HEK293 (cell line): ENCODE data around the gene RAB21.
A peak's percentile ranks its signal among the peaks of the same experiment; 100 is the strongest.

ENCODE experiments used
- CTCF ChIA-PET: fragments of 350-600 bp; formaldehyde crosslinking; extraction: SDS; loops from one replicate; lab custom pipeline; 2021; ENCODE audit warnings: antibody characterized with exemption; lab: Yijun Ruan, JAX
- POLR2A ChIA-PET: fragments of 300-600 bp; formaldehyde crosslinking; extraction: SDS; loops from one replicate; lab custom pipeline; 2020; ENCODE audit warnings: antibody characterized with exemption, inconsistent platforms; lab: Yijun Ruan, JAX
- H3K27ac ChIP-seq: fragments of 200-500 bp; sonication (Bioruptor generic); 2 replicates; pipeline ENCODE4 v1.5.1; 2014; ENCODE audit warnings: low read depth, low read length, control low read depth, inconsistent platforms; ENCODE audit errors: extremely low read depth
- H3K36me3 ChIP-seq, 2 experiments: fragments of 200-500 bp in 1 of 2; sonication (Bioruptor generic) in 1 of 2; 1 replicate in 1 of 2; 2 replicates in 1 of 2; pipeline ENCODE4 v1.5.1; 2014 to 2017; ENCODE audit warnings: inconsistent platforms in 2 of 2, low read length in 2 of 2; ENCODE audit not compliant: control insufficient read depth in 2 of 2, insufficient read depth in 1 of 2
- H3K4me1 ChIP-seq: fragments of 200-500 bp; sonication (Bioruptor generic); 2 replicates; pipeline ENCODE4 v1.5.1; 2014; ENCODE audit warnings: mild to moderate bottlenecking, low read length, inconsistent platforms; ENCODE audit not compliant: control insufficient read depth, insufficient read depth
- H3K4me3 ChIP-seq: 2 replicates; pipeline ENCODE4 v1.5.1; 2011; ENCODE audit warnings: low read depth, mild to moderate bottlenecking, control low read depth, low read length, moderate library complexity
- H3K9me3 ChIP-seq: fragments of 200-500 bp; sonication (Bioruptor generic); 2 replicates; pipeline ENCODE4 v1.5.1; 2014; ENCODE audit warnings: low read depth, low read length, inconsistent platforms; ENCODE audit not compliant: control insufficient read depth, insufficient read depth
- BCL11A ChIP-seq: fragments of 450-650 bp; formaldehyde crosslinking; IDR thresholded peaks from 2 replicates; pipeline ENCODE4 v1.5.1; 2016; ENCODE audit warnings: low read depth, missing biosample characterization, missing genetic modification characterization
- FEZF1 ChIP-seq: fragments of 450-650 bp; formaldehyde crosslinking; IDR thresholded peaks from 2 replicates; pipeline ENCODE4 v1.5.1; 2016; ENCODE audit warnings: missing biosample characterization, missing genetic modification characterization
- GLI4 ChIP-seq: fragments of 450-650 bp; formaldehyde crosslinking; IDR thresholded peaks from 2 replicates; pipeline ENCODE4 v1.5.1; 2016; ENCODE audit warnings: missing biosample characterization, missing genetic modification characterization
- IKZF3 ChIP-seq: fragments of 450-650 bp; IDR thresholded peaks from 2 replicates; pipeline ENCODE4 v1.5.0; 2018; ENCODE audit warnings: missing biosample characterization, mild to moderate bottlenecking, missing genetic modification characterization, moderate library complexity
- KLF16 ChIP-seq: fragments of 450-650 bp; formaldehyde crosslinking; IDR thresholded peaks from 2 replicates; pipeline ENCODE4 v1.5.1; 2017; ENCODE audit warnings: missing biosample characterization, missing genetic modification characterization
- KLF7 ChIP-seq: fragments of 450-650 bp; formaldehyde crosslinking; IDR thresholded peaks from 2 replicates; pipeline ENCODE4 v1.5.1; 2016; ENCODE audit warnings: missing biosample characterization, missing genetic modification characterization, borderline replicate concordance
- PBX3 ChIP-seq: sonication (generic); formaldehyde crosslinking; IDR thresholded peaks from 2 replicates; pipeline ENCODE4 v1.8.1; 2022; ENCODE audit warnings: mild to moderate bottlenecking, moderate library complexity, missing genetic modification reagents
- REPIN1 ChIP-seq: fragments of 450-650 bp; formaldehyde crosslinking; IDR thresholded peaks from 2 replicates; pipeline ENCODE4 v1.5.1; 2017; ENCODE audit warnings: missing biosample characterization, missing genetic modification characterization, low read depth
- SETDB1 ChIP-seq: IDR thresholded peaks from one replicate; pipeline ENCODE4 v1.6.1; 2017; ENCODE audit warnings: mild to moderate bottlenecking, low read length, moderate library complexity, mixed read lengths; ENCODE audit not compliant: insufficient read length
- YY1 ChIP-seq: fragments of 450-650 bp; formaldehyde crosslinking; IDR thresholded peaks from 2 replicates; pipeline ENCODE4 v1.5.1; 2018; ENCODE audit warnings: missing biosample characterization, missing genetic modification characterization
- YY2 ChIP-seq: fragments of 450-650 bp; formaldehyde crosslinking; IDR thresholded peaks from 2 replicates; pipeline ENCODE4 v1.5.1; 2016; ENCODE audit warnings: missing biosample characterization, missing genetic modification characterization
- ZBTB8A ChIP-seq: fragments of 450-650 bp; formaldehyde crosslinking; IDR thresholded peaks from 2 replicates; pipeline ENCODE4 v1.5.1; 2016; ENCODE audit warnings: missing biosample characterization, missing genetic modification characterization
- ZIC2 ChIP-seq: fragments of 450-650 bp; formaldehyde crosslinking; IDR thresholded peaks from 2 replicates; pipeline ENCODE4 v1.5.1; 2016; ENCODE audit warnings: missing biosample characterization, missing genetic modification characterization
- ZNF121 ChIP-seq: fragments of 450-650 bp; formaldehyde crosslinking; IDR thresholded peaks from 2 replicates; pipeline ENCODE4 v1.5.1; 2016; ENCODE audit warnings: missing biosample characterization, missing genetic modification characterization
- ZNF133 ChIP-seq: fragments of 450-650 bp; formaldehyde crosslinking; IDR thresholded peaks from 2 replicates; pipeline ENCODE4 v1.5.1; 2016; ENCODE audit warnings: missing biosample characterization, missing genetic modification characterization
- ZNF146 ChIP-seq: fragments of 450-650 bp; formaldehyde crosslinking; IDR thresholded peaks from 2 replicates; pipeline ENCODE4 v1.5.1; 2016; ENCODE audit warnings: missing biosample characterization, missing genetic modification characterization
- ZNF2 ChIP-seq: fragments of 450-650 bp; formaldehyde crosslinking; IDR thresholded peaks from 2 replicates; pipeline ENCODE4 v1.5.1; 2016; ENCODE audit warnings: missing biosample characterization, missing genetic modification characterization
- ZNF423 ChIP-seq: fragments of 450-650 bp; formaldehyde crosslinking; IDR thresholded peaks from 2 replicates; pipeline ENCODE4 v1.5.1; 2016; ENCODE audit warnings: missing biosample characterization, missing genetic modification characterization
- ZNF514 ChIP-seq: fragments of 450-650 bp; formaldehyde crosslinking; IDR thresholded peaks from 2 replicates; pipeline ENCODE4 v1.5.1; 2016; ENCODE audit warnings: missing biosample characterization, missing genetic modification characterization
- ZNF548 ChIP-seq: fragments of 450-650 bp; formaldehyde crosslinking; IDR thresholded peaks from 2 replicates; pipeline ENCODE4 v1.5.1; 2016; ENCODE audit warnings: missing biosample characterization, missing genetic modification characterization
- ZNF596 ChIP-seq: fragments of 450-650 bp; IDR thresholded peaks from 2 replicates; pipeline ENCODE4 v1.5.0; 2018; ENCODE audit warnings: missing biosample characterization, mild to moderate bottlenecking, missing genetic modification characterization, moderate library complexity
- ZNF600 ChIP-seq: fragments of 450-650 bp; formaldehyde crosslinking; IDR thresholded peaks from 2 replicates; pipeline ENCODE4 v1.5.1; 2016; ENCODE audit warnings: missing biosample characterization, missing genetic modification characterization
- ZNF660 ChIP-seq: fragments of 450-650 bp; IDR thresholded peaks from 2 replicates; pipeline ENCODE4 v1.5.1; 2018; ENCODE audit warnings: missing biosample characterization, mild to moderate bottlenecking, missing genetic modification characterization
- ZNF747 ChIP-seq: fragments of 450-650 bp; formaldehyde crosslinking; IDR thresholded peaks from 2 replicates; pipeline ENCODE4 v1.5.1; 2016; ENCODE audit warnings: missing biosample characterization, missing genetic modification characterization
- ZNF830 ChIP-seq: fragments of 450-650 bp; IDR thresholded peaks from 2 replicates; pipeline ENCODE4 v1.5.0; 2018; ENCODE audit warnings: missing biosample characterization, missing genetic modification characterization, low read depth, mild to moderate bottlenecking, moderate library complexity
- ZXDB ChIP-seq: fragments of 450-650 bp; formaldehyde crosslinking; IDR thresholded peaks from 2 replicates; pipeline ENCODE4 v1.5.1; 2016; ENCODE audit warnings: missing biosample characterization, missing genetic modification characterization
- TF ChIP-seq, protein P1 (sequence below): fragments of 450-650 bp; formaldehyde crosslinking; conservative IDR thresholded peaks from 2 replicates; pipeline ENCODE4 v1.5.1; 2016; ENCODE audit warnings: low read depth, missing biosample characterization, missing genetic modification characterization

Gene RAB21

DNA sequence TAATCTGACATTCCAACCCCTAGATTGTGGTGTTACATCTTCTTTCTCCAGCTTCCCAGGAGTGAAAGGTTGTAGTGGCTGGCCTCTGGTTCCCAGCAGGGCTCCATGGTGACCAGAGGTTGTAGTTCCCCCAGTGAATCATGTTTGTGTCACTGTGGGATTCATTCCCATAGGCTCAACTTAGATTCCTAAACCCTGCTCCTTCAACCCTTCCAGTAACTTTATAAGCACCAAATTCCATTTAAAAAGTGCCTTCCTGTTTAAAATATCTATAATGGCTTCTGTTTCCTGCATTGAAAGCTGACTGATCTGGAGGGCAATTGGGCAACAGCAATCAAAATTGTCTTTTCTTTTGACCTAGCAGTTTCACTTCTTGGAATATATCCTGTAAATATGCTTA lies 44.4 kb downstream of the RAB21 start:
- no peaks in the 10 kb centered on the region for H3K4me1 ChIP-seq
- H3K27ac ChIP-seq: no peak overlapping the region
- no peak for TF ChIP-seq IKZF3 (tag by site-specific recombination)
- no peak for TF ChIP-seq PBX3 (CRISPR knock-in tag)
- TF ChIP-seq ZNF121 (tag by site-specific recombination): no peak
- no peak for TF ChIP-seq ZBTB8A (tag by site-specific recombination)
- no peak for TF ChIP-seq ZNF747 (tag by site-specific recombination)
- no peak for TF ChIP-seq ZNF600
- TF ChIP-seq ZNF514 (tag by site-specific recombination): no peak
- TF ChIP-seq REPIN1 (tag by site-specific recombination): no peak
- TF ChIP-seq KLF16 (tag by site-specific recombination): no peak
- no peak for TF ChIP-seq FEZF1 (tag by site-specific recombination)
- no peak for TF ChIP-seq ZNF660 (tag by site-specific recombination)
- TF ChIP-seq YY2 (tag by site-specific recombination): no peak
- TF ChIP-seq SETDB1: no peak
- no peak for TF ChIP-seq ZIC2 (tag by site-specific recombination)
- TF ChIP-seq ZNF830: no peak
- TF ChIP-seq ZNF2: no peak
- ChIA-PET CTCF (interaction anchor here (0.7 to 1.3 kb wide), 3 partner anchors 19 to 49 kb away, joined by 3 to 5 read pairs (median 4); no protein-coding TSS in a partner anchor), POLR2A (no interaction called here)
- H3K9me3 ChIP-seq: no peaks in the 10 kb centered on the region
- no peaks in the 10 kb centered on the region for H3K36me3 ChIP-seq
- no peak overlapping the region for H3K4me3 ChIP-seq

DNA sequence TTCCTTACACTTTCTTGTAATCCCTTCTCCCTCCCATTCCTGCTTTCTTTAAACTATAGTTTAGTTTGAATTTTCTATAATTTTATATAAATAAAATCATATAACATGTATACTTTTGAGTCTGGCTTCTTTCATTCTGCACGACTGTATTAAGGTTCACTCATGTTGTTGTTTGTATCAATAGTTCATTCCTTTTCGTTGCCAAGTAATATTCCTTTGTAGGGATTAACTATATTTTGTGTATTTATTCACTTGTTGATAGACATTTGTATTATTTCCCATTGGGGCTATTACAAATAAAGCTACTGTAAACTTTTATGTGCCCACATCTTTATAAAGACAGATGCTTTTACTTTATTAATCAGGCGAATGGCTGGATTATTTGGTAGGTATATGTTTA lies 45.5 kb downstream of the RAB21 start:
- CTCF ChIA-PET: no interaction called here
- TF ChIP-seq, protein P1, sequence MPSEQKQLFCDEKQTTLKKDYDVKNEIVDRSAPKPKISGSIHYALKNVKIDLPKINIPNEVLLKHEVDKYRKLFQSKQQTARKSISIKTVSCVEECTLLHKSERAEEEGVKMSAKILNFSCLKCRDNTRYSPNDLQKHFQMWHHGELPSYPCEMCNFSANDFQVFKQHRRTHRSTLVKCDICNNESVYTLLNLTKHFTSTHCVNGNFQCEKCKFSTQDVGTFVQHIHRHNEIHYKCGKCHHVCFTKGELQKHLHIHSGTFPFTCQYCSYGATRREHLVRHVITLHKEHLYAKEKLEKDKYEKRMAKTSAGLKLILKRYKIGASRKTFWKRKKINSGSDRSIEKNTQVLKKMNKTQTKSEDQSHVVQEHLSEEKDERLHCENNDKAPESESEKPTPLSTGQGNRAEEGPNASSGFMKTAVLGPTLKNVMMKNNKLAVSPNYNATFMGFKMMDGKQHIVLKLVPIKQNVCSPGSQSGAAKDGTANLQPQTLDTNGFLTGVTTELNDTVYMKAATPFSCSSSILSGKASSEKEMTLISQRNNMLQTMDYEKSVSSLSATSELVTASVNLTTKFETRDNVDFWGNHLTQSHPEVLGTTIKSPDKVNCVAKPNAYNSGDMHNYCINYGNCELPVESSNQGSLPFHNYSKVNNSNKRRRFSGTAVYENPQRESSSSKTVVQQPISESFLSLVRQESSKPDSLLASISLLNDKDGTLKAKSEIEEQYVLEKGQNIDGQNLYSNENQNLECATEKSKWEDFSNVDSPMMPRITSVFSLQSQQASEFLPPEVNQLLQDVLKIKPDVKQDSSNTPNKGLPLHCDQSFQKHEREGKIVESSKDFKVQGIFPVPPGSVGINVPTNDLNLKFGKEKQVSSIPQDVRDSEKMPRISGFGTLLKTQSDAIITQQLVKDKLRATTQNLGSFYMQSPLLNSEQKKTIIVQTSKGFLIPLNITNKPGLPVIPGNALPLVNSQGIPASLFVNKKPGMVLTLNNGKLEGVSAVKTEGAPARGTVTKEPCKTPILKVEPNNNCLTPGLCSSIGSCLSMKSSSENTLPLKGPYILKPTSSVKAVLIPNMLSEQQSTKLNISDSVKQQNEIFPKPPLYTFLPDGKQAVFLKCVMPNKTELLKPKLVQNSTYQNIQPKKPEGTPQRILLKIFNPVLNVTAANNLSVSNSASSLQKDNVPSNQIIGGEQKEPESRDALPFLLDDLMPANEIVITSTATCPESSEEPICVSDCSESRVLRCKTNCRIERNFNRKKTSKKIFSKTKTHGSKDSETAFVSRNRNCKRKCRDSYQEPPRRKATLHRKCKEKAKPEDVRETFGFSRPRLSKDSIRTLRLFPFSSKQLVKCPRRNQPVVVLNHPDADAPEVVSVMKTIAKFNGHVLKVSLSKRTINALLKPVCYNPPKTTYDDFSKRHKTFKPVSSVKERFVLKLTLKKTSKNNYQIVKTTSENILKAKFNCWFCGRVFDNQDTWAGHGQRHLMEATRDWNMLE: no peak
- no peak for TF ChIP-seq ZIC2 (tag by site-specific recombination)
- TF ChIP-seq ZNF146: peak; percentile 65
- TF ChIP-seq ZNF548 (tag by site-specific recombination): no peak
- Histone ChIP-seq H3K36me3 (no peaks in the 10 kb centered on the region), H3K27ac (no peak overlapping the region), H3K4me1 (no peaks in the 10 kb centered on the region), H3K4me3 (no peak overlapping the region), H3K9me3 (no peaks in the 10 kb centered on the region)
- POLR2A ChIA-PET: no interaction called here

- TF ChIP-seq KLF7 (tag by site-specific recombination): no peak
- TF ChIP-seq GLI4: no peak
- TF ChIP-seq IKZF3 (tag by site-specific recombination): no peak
- no peak for TF ChIP-seq ZNF133 (tag by site-specific recombination)
- TF ChIP-seq ZXDB (tag by site-specific recombination): no peak
- TF ChIP-seq ZNF596 (tag by site-specific recombination): no peak
- no peak for TF ChIP-seq YY1 (tag by site-specific recombination)
- no peak for TF ChIP-seq BCL11A
- TF ChIP-seq ZNF423 (tag by site-specific recombination): no peak
- TF ChIP-seq, all 188 proteins: peak for 0
- Histone ChIP-seq H3K9me3 (no peaks in the 10 kb centered on the region), H3K4me3 (no peak overlapping the region), H3K27ac (no peak overlapping the region), H3K36me3 (no peaks in the 10 kb centered on the region), H3K4me1 (no peaks in the 10 kb centered on the region)
- POLR2A ChIA-PET: no interaction called here
- CTCF ChIA-PET: no interaction called here
Observed at GRCh38 chr12:71804505-71804904, 49.8 kb downstream of the RAB21 start.
